ENCODE measurements around the gene ARHGEF11. TPM values are rescaled to one million over a fixed set of nuclear protein-coding genes. Genes with fewer than 3 reads are reported as not detected.

The ARHGEF11 gene
- total RNA-seq, 1 experiment from 2014 or later = 31.5 TPM

DNA sequence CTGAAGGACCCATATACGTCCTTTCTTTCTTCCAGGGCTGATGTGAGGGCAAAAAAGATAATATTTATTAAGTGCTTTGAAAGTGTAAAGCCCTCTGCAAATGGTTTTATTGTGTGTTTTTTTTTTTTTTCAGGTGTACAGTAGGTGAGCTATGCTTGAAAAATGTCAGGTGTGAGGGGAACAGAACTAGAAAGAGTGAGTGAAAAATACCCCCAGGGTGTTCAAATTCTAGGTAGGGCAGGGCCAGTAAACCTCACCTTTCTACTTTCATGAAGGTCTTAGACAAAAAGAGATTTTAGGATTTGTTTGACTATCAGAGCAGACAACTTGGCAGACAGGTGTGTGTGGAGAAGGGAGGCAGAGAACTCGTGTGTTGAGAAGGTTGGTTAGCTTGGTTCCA lies 51.3 kb downstream of the ARHGEF11 start:
- CTCF ChIA-PET = interaction anchor here (0.6 kb wide), 1 partner anchor 657 kb away, joined by 3 read pairs; no protein-coding TSS in a partner anchor
- Histone ChIP-seq H3K27me3 (ENCODE audit: insufficient read depth, low read depth) (no peaks in the 10 kb centered on the region), H3K36me3 (ENCODE audit: low read depth) (no peaks in the 10 kb centered on the region), H3F3A (ENCODE audit: insufficient read depth, low read depth) (peaks cover 19% of the 10 kb centered on the region; the same call in 1 of the 2 replicates), H3K4me1 (replicated peaks; ENCODE audit: insufficient read depth) (peaks cover 27% of the 10 kb centered on the region), H3K4me3 (no peak overlapping the region), H3K27ac (no peak overlapping the region), H2AFZ (no peak overlapping the region), H4K20me1 (ENCODE audit: insufficient read depth) (peaks cover 8% of the 10 kb centered on the region), H3K79me2 (ENCODE audit: low read depth) (peaks cover 21% of the 10 kb centered on the region; the same call in 1 of the 2 replicates), H3K9me2 (ENCODE audit: insufficient read depth) (no peaks in the 10 kb centered on the region), H3K9me3 (ENCODE audit: insufficient read depth, low read depth) (no peaks in the 10 kb centered on the region), H3K4me2 (peak overlapping the region; percentile 43)
- BruUV-seq (replicated peaks) = no TSS peak
- POLR2A ChIA-PET (ENCODE audit: unreplicated experiment) = interaction anchor here (0.6 kb wide), 1 partner anchor 68 kb away, joined by 4 read pairs; no protein-coding TSS in a partner anchor
- TF ChIP-seq CTCF (conservative IDR thresholded peaks at IDR 0.05) (no peak), EZH2 (IDR thresholded peaks at IDR 0.05; ENCODE audit: low read depth) (no peak)
- peak in 1 of 2 experiments; percentile 64 for DNase-seq
- intact Hi-C loops (cut with micrococcal nuclease; ENCODE audit: unreplicated experiment) = no loop called here

GRCh38 chr1:156993426-156994147 lies 52.0 kb downstream of the ARHGEF11 start:
- Histone ChIP-seq H3K27me3 (ENCODE audit: insufficient read depth, low read depth) (no peaks in the 10 kb centered on the region), H3K9me2 (ENCODE audit: insufficient read depth) (no peaks in the 10 kb centered on the region), H3K4me3 (no peak overlapping the region), H4K20me1 (ENCODE audit: insufficient read depth) (peaks cover 13% of the 10 kb centered on the region), H3K36me3 (ENCODE audit: low read depth) (no peaks in the 10 kb centered on the region), H2AFZ (no peak overlapping the region), H3K4me2 (peak overlapping the region; percentile 43), H3K79me2 (ENCODE audit: low read depth) (peaks cover 15% of the 10 kb centered on the region; the same call in 1 of the 2 replicates), H3K9me3 (ENCODE audit: insufficient read depth, low read depth) (no peaks in the 10 kb centered on the region), H3K4me1 (replicated peaks; ENCODE audit: insufficient read depth) (peaks cover 27% of the 10 kb centered on the region), H3F3A (ENCODE audit: insufficient read depth, low read depth) (peaks cover 19% of the 10 kb centered on the region; the same call in 1 of the 2 replicates), H3K27ac (no peak overlapping the region)
- peak in 1 of 2 experiments; percentile 38 for DNase-seq
- ChIA-PET POLR2A (ENCODE audit: unreplicated experiment) (interaction anchor here (0.6 kb wide), 4 partner anchors 65 to 412 kb away, joined by 3 to 9 read pairs (median 4); no protein-coding TSS in a partner anchor), CTCF (no interaction called here)
- intact Hi-C loops (cut with micrococcal nuclease; ENCODE audit: unreplicated experiment) = no loop called here
- TF ChIP-seq EZH2 (IDR thresholded peaks at IDR 0.05; ENCODE audit: low read depth) (no peak), CTCF (conservative IDR thresholded peaks at IDR 0.05) (no peak)
- no TSS peak for BruUV-seq (replicated peaks)

GRCh38 chr1:156992215-156992614 lies 53.3 kb downstream of the ARHGEF11 start:
- Histone ChIP-seq H3K27me3 (ENCODE audit: insufficient read depth, low read depth) (no peaks in the 10 kb centered on the region), H3K9me2 (ENCODE audit: insufficient read depth) (no peaks in the 10 kb centered on the region), H3F3A (ENCODE audit: insufficient read depth, low read depth) (peaks cover 19% of the 10 kb centered on the region; the same call in 1 of the 2 replicates), H3K27ac (no peak overlapping the region), H3K36me3 (ENCODE audit: low read depth) (no peaks in the 10 kb centered on the region), H3K9me3 (ENCODE audit: insufficient read depth, low read depth) (no peaks in the 10 kb centered on the region), H2AFZ (no peak overlapping the region), H3K4me3 (no peak overlapping the region), H4K20me1 (ENCODE audit: insufficient read depth) (peaks cover 14% of the 10 kb centered on the region), H3K4me2 (no peak overlapping the region), H3K4me1 (replicated peaks; ENCODE audit: insufficient read depth) (peaks cover 27% of the 10 kb centered on the region), H3K79me2 (ENCODE audit: low read depth) (peaks cover 13% of the 10 kb centered on the region; the same call in 1 of the 2 replicates)
- intact Hi-C loops (cut with micrococcal nuclease; ENCODE audit: unreplicated experiment) = no loop called here
- TF ChIP-seq CTCF (conservative IDR thresholded peaks at IDR 0.05) (no peak), EZH2 (IDR thresholded peaks at IDR 0.05; ENCODE audit: low read depth) (no peak)
- POLR2A ChIA-PET (ENCODE audit: unreplicated experiment) = no interaction called here
- CTCF ChIA-PET = no interaction called here
- BruUV-seq (replicated peaks) = no TSS peak
- no peak for DNase-seq
